Stimulated activated naive CD4-positive, alpha-beta T cell (primary cell): Measurements from ENCODE around the gene CDH13.

Experiments
- DNase-seq, 6 experiments: peaks; one replicate each; lab custom pipeline; 2025; lab: John Stamatoyannopoulos, UW

CDH13 gene

GRCh38 chr16:83002351-83003334 lies 375.9 kb downstream of the CDH13 start:
- no peak for DNase-seq

GRCh38 chr16:83004868-83005652 lies 378.3 kb downstream of the CDH13 start:
- no peak for DNase-seq

- no peak for DNase-seq
These were observed 378.9 kb downstream of the CDH13 start for GRCh38 chr16:83005653-83006160.

- no peak for DNase-seq
These were observed 384.3 kb downstream of the CDH13 start for GRCh38 chr16:83010776-83011720.

DNA sequence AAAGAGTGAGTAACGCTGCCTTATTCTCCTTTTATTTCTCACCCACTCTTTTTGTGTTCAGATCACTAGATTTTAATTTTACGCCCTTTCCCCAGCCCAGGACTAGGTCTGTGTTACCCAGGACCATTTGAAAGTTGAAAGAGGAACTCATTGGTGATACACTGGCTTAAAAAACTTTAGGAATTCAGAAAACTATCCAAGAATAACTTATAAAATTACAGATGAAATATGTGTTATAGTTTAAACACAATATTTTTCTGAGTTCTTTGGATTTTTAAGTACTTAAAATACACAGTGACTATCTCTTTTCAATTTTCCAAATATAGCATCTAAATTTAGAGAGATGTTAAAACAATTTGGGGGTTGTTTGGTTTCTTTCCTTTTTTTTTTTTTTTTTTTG lies 385.2 kb downstream of the CDH13 start:
- DNase-seq = no peak

DNA sequence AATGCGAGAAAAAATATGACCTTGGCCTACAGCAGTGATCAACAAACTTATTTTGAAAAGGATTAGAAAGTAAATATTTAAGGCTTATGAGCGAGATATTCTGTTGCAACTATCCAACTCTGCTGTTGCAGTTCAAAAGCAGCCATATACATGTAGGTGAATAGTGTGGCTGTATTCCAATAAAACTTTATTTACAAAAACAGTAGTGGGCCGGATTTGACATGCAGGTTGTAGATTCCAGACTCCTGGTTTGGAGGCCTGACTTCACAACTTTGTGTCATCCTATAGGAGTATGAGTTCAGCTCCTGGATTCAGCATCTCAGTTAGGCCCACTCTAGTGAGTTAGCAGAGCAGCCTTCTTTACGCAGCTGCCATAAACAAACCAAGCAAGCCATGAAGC lies 386.3 kb downstream of the CDH13 start:
- DNase-seq = no peak

GRCh38 chr16:83019963-83020362 lies 393.2 kb downstream of the CDH13 start:
- DNase-seq = no peak

GRCh38 chr16:83021045-83021444 lies 394.3 kb downstream of the CDH13 start:
- DNase-seq = no peak

- no peak for DNase-seq
These were observed 395.0 kb downstream of the CDH13 start for GRCh38 chr16:83021746-83022145.

DNA sequence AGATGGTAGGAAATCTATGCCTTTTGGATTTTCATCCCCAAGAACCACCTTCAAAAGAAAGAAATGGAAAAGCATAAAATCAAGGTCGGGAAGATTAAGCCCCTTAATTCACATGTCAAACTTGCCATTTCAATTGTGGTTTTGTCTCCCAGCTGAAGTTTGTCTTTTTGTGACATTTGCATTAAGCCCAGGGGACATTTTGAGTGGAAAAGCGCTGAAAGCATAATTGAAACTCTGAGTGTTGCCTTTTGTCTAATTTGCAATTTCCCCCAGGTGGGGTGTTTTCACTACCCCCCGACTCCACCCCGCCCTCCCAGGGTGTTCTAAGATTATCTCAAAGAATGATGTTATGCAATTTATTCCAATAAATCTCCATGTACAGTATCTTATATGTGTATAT lies 396.2 kb downstream of the CDH13 start:
- no peak for DNase-seq

DNA sequence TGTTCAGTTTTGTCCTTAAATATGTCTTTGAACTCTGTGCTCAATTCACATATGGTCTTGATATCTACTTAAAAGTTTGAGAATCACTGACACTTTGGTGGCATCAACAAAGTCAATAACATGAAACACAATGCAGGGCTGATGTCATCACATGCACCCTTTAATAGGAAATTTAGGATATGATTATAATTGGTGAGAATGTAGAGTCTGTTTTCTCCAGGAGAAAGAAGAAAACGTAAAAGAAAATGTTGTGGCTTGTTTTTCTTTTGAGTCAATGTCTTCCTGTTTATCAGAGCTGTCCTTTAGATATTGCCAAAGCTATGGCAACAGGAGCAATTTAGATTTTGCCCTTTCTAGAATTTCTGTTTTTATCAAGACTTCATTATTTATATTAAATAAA lies 396.9 kb downstream of the CDH13 start:
- no peak for DNase-seq

DNA sequence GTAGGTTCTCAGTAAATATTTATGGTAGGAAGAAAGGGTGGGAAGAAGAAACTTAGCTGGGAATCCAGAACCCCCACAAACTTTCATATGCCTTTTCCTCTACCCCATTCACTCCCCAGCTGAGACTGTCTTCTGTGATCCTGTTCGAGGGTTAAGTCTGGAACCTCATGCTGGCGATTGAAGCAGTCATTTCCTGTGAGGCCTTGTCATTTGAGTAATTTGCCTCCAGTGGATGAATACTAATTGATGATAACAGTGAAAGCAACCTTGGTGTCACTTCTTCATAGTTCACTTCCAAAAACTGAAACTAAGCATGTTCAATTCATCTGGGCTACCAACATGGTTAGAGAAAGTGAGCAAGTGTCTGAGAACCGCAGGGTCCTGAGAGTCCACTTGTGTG lies 401.2 kb downstream of the CDH13 start:
- no peak for DNase-seq

GRCh38 chr16:83029467-83029866 lies 402.7 kb downstream of the CDH13 start:
- DNase-seq = no peak

DNA sequence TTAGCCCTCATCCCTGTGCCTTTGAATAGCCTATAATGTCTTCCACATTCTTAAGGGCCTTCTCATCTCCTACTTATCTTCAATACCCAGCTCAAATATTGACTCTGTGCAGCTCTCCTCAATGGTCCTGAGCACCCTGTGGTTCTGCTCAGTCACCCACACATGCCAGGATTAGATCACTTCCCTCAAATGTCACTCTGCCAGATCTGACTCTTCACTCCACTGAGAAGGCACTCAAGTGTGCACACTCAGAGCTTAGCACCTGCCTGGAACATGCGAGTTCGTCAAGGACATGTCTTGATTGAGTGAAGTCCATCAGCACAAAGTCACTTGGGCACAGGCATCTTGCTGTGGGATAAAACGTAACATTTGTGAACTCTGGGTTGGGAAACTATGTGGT lies 404.8 kb downstream of the CDH13 start:
- no peak for DNase-seq

DNA sequence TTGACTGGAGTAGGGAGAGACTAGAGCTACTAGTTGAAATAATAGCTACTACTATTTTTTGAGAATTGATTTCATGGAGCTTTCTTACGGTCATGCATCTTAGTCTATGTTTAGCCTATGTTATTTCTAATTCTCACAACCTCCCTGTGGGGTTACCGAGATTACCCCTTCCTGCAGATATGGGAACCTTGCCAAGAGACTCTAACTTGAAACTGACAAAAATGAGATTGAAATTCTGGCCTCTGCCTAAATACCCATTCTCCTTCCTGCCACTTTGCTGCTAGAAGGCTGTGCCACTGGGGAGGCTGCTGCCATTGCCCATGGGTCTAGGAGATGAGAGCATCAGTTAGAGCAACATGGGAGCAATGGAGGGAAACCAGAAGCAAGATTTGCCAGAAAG lies 410.3 kb downstream of the CDH13 start:
- no peak for DNase-seq

DNA sequence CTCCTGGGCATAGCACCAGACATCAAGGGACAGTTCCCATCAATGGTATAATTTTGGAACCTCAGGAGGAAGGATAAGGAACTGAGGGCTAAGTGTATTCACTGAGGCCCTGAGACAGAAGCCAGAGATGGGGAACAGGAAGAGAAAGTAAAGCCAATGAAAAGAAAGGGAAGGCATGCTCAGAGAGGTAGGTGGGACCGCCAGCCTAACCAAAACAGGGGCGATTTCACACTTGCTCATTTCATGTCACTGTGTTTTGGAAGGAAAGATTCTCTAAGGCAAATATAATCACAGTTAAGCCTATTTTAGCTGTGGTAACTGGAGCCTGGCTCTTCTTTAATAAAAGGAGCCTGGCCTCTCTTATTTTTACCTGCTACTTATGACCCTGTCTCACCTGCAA lies 411.1 kb downstream of the CDH13 start:
- DNase-seq = no peak

DNA sequence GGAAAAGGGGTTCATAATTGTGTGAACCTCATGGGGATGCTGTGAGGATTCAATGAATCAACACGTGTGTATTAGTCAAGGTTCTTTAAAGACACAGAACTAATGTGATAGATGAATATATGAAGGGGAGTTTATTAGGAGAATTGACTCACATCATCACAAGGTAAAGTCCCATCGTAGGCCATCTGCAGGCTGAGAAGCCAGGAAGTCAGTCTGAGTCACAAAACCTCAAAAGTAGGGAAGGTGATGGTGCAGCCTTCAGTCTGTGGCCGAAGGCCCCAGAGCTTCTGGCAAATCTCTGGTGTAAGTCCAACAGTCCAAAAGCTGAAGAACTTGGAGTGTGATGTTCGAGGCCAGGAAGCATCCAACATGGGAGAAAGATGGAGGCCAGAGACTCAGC lies 413.4 kb downstream of the CDH13 start:
- no peak for DNase-seq

GRCh38 chr16:83044589-83044988 lies 417.8 kb downstream of the CDH13 start:
- no peak for DNase-seq

DNA sequence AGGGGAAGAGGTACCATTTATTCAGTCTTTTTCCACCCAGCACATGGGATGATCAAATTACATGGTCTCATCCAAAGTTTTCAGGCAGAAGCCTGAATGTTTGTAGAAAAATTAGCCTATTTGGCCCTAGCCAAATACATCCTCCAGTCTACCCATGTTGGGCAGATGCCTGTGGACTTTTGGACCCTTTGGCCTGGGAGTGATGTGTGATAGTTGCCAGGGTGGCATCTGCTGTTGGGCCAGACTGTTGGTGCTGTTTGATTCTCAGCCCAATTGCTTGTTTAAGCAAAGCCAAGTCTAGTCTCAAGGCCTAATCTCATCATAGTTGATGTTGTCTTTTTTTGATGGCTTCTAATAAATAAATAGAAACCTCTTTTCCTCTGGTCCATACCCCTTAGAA lies 419.0 kb downstream of the CDH13 start:
- no peak for DNase-seq

GRCh38 chr16:83046664-83047063 lies 419.9 kb downstream of the CDH13 start:
- no peak for DNase-seq

- DNase-seq = no peak
These were observed 424.7 kb downstream of the CDH13 start for GRCh38 chr16:83051451-83051850.

DNA sequence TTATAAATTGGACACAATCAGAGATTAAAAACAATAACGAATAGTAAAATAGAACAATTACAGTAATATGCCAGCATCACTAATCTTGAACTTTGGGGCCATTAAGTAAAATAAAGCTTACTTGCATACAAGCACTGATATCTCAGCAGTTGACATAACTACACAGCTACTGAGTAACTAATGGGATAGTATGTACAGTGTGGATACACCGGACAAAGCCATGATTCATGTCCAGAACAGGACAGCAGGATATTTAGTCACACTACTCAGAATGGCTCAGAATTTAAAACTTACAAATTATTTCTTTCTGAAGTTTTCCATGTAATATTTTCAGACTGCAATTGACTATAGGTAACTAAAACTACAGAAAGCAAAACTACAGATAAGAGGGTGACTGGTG lies 427.5 kb downstream of the CDH13 start:
- no peak for DNase-seq
